Esophagus squamous epithelium (tissue), 4 donors: ENCODE measurements around the gene SSX2IP.

Experiments used
- CTCF ChIP-seq, 6 experiments: fragments of 450-650 bp in 4 of 6; fragments of 200-600 bp in 2 of 6; sonication (generic) in 2 of 6; IDR thresholded peaks; one replicate each; pipeline ENCODE4 v1.5.1; 2016 to 2019; ENCODE audit warnings: antibody characterized with exemption in 6 of 6, mild to moderate bottlenecking in 4 of 6, moderate library complexity in 4 of 6
- POLR2A ChIP-seq, 4 donors: fragments of 450-650 bp; IDR thresholded peaks; one replicate each; pipeline ENCODE4 v1.6.1; 2017; ENCODE audit warnings: antibody characterized with exemption in 4 of 4, mild to moderate bottlenecking in 4 of 4, moderate library complexity in 3 of 4

GRCh38 chr1:84600796-84601195, 89.5 kb downstream of the SSX2IP start:
- TF ChIP-seq CTCF (IDR thresholded peaks at IDR 0.05) = no peak
- no peak for TF ChIP-seq POLR2A (IDR thresholded peaks at IDR 0.05)
